A549 (cell line): ENCODE data around the gene GBP1.

Experiments used
- GATA3 ChIP-seq: IDR thresholded peaks from 2 replicates; pipeline ENCODE4 v1.6.1; 2012; ENCODE audit warnings: borderline replicate concordance
- RFX5 ChIP-seq: fragments of 450-650 bp; IDR thresholded peaks from 2 replicates; pipeline ENCODE4 v1.7.1; 2014; ENCODE audit warnings: antibody characterized with exemption, mild to moderate bottlenecking, moderate library complexity
- TP53 ChIP-seq: fragments of 250-450 bp; sonication (Bioruptor Pico); IDR thresholded peaks from 2 replicates; pipeline ENCODE4 v1.5.0; 2021; ENCODE audit warnings: mild to moderate bottlenecking, moderate library complexity
- TF ChIP-seq, protein P1 (sequence below): fragments of >200 bp; sonication (Bioruptor Twin); formaldehyde crosslinking; IDR thresholded peaks from 3 replicates; pipeline ENCODE4 v1.5.1; 2016

DNA sequence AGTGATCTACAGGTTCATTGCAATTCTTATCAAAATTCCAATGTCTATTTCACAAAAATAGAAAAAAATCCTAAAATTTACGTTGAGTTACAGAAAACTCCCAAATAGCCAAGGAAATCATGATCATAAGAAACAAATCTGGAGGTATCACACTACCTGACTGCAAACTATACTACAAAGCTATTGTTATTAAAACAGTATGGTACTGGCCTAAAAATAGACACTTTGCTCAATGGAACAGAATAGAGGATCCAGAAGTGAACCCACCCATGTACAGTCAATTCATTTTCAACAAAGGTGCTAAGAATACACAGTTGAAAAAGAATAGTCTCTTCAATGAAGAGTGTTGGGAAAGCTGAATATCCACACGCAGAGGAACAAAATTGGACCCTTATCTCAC lies 30.7 kb upstream of the GBP1 start:
- no peak for TF ChIP-seq GATA3
- no peak for TF ChIP-seq RFX5
- TF ChIP-seq TP53 (CRISPR knock-in tag) = no peak
- TF ChIP-seq, protein P1, sequence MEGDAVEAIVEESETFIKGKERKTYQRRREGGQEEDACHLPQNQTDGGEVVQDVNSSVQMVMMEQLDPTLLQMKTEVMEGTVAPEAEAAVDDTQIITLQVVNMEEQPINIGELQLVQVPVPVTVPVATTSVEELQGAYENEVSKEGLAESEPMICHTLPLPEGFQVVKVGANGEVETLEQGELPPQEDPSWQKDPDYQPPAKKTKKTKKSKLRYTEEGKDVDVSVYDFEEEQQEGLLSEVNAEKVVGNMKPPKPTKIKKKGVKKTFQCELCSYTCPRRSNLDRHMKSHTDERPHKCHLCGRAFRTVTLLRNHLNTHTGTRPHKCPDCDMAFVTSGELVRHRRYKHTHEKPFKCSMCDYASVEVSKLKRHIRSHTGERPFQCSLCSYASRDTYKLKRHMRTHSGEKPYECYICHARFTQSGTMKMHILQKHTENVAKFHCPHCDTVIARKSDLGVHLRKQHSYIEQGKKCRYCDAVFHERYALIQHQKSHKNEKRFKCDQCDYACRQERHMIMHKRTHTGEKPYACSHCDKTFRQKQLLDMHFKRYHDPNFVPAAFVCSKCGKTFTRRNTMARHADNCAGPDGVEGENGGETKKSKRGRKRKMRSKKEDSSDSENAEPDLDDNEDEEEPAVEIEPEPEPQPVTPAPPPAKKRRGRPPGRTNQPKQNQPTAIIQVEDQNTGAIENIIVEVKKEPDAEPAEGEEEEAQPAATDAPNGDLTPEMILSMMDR = no peak
